ENCODE measurements around the gene CALHM2.
A peak's percentile ranks its signal among the peaks of the same experiment; 100 is the strongest.

CALHM2 gene

GRCh38 chr10:103467406-103467805 is 15.2 kb upstream of the CALHM2 start:
- H3K4me3 ChIP-seq (ENCODE audit: control insufficient read depth, low read depth, low read length) = no peak overlapping the region
- TF ChIP-seq CTCF (conservative IDR thresholded peaks at IDR 0.05; ENCODE audit: control insufficient read depth, insufficient read depth, low read depth, low read length) = no peak
- DNase-seq (ENCODE audit: low read depth) = no peak

GRCh38 chr10:103466734-103467133 is 14.6 kb upstream of the CALHM2 start:
- DNase-seq (ENCODE audit: low read depth) = no peak
- TF ChIP-seq CTCF (conservative IDR thresholded peaks at IDR 0.05; ENCODE audit: control insufficient read depth, insufficient read depth, low read depth, low read length) = no peak
- no peak overlapping the region for H3K4me3 ChIP-seq (ENCODE audit: control insufficient read depth, low read depth, low read length)

GRCh38 chr10:103465411-103466179 is 13.4 kb upstream of the CALHM2 start:
- no peak for TF ChIP-seq CTCF (conservative IDR thresholded peaks at IDR 0.05; ENCODE audit: control insufficient read depth, insufficient read depth, low read depth, low read length)
- no peak overlapping the region for H3K4me3 ChIP-seq (ENCODE audit: control insufficient read depth, low read depth, low read length)
- DNase-seq (ENCODE audit: low read depth) = no peak

GRCh38 chr10:103463499-103463898 is 11.3 kb upstream of the CALHM2 start:
- TF ChIP-seq CTCF (conservative IDR thresholded peaks at IDR 0.05; ENCODE audit: control insufficient read depth, insufficient read depth, low read depth, low read length) = no peak
- peak; percentile 56 for DNase-seq (ENCODE audit: low read depth)

GRCh38 chr10:103459615-103460014 is 7.4 kb upstream of the CALHM2 start:
- no peak for TF ChIP-seq CTCF (conservative IDR thresholded peaks at IDR 0.05; ENCODE audit: control insufficient read depth, insufficient read depth, low read depth, low read length)
- H3K4me3 ChIP-seq (ENCODE audit: control insufficient read depth, low read depth, low read length) = no peak overlapping the region
- DNase-seq (ENCODE audit: low read depth) = no peak

More at GRCh38 chr10:103463499-103463898, 11.3 kb upstream of the CALHM2 start:
- H3K4me3 ChIP-seq (ENCODE audit: control insufficient read depth, low read depth, low read length) = no peak overlapping the region

GRCh38 chr10:103458720-103459119 is 6.5 kb upstream of the CALHM2 start, which contains the start of gene CALHM1:
CALHM1 (minus strand) TSS chr10:103458900; CDS start chr10:103458751, 149 bp downstream.
- TF ChIP-seq CTCF (conservative IDR thresholded peaks at IDR 0.05; ENCODE audit: control insufficient read depth, insufficient read depth, low read depth, low read length) = no peak
- H3K4me3 ChIP-seq (ENCODE audit: control insufficient read depth, low read depth, low read length) = no peak within 1 kb of the TSS
- no peak for DNase-seq (ENCODE audit: low read depth)
